ENCODE results near the gene CNTNAP5.

The CNTNAP5 gene

DNA sequence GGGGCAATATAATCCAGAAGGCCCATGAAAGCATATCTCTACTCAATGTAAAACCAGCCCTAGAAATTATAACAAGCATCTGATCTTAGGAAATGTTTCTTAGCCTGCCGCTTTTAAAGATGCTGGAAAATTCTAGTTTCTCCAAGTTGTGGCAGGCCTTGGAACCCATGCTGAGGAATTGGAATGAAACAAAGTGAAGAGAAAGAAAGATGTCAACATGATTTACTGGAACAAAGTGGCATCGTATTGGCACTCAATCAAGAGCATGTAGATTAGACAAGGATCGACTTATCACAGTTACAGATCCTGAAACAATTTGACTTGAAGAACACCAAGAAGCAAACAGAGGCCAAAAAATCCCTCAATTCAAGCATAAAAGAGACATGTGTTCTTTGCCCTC is 28.7 kb downstream of the CNTNAP5 start:
- in situ Hi-C loops (cut with MboI; ENCODE audit: low sequenced_read_pairs): no loop called here

DNA sequence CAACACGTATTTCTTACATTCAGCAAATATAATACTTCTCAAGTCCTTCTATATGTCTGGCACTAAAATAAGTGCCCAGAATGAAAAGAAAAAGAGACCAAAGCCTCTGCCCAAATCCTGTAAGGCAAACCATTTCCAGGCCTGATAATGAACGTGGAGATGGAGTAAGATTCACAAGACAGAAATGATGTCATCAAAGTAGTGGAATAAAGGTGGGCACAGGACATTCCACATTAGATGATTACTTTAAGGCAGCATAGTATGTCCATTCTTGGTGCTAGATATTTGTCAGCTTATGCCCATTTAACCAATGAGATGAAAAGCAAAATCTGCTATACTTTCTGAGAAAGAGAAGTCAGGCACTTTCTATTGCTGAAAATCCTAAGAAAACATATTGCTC is 38.5 kb downstream of the CNTNAP5 start:
- in situ Hi-C loops (cut with MboI; ENCODE audit: low sequenced_read_pairs): no loop called here

DNA sequence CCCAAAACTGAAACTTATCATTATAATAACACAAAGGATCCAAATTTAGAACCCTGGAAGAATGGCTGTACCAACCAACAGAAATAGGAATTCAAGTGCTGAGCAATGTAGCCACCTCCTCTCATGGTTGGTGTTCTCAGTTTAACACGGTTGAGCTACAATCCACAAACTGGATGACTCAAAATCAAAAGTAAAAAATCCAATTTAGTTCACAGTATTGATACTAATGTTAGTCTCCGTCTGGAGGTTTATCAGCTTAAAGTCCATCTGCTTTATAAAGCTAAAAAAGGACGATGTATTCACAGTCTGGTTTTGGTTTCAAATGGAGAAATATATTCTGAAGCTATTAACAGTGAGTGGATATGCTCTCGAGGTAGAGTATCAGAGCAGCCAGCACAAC is 40.5 kb downstream of the CNTNAP5 start:
- in situ Hi-C loops (cut with MboI; ENCODE audit: low sequenced_read_pairs): no loop called here

DNA sequence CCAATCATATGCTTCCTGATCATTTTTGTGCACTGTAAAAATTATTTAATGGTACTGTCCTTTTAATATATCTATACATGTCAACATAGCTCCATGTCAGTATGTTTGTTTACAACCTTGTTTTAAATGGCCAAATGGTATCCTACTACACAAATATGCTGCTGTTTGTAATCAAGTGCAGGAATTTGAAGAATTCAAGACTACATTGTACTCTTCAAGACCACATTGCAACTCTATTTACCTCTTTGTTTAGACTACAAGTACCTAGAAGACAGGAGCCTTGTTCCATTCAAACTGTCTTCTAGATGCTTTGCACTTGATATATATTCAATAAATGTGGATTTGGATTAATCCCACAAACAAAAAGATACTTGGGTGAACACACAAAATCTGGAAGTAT is 41.7 kb downstream of the CNTNAP5 start:
- in situ Hi-C loops (cut with MboI; ENCODE audit: low sequenced_read_pairs): no loop called here

DNA sequence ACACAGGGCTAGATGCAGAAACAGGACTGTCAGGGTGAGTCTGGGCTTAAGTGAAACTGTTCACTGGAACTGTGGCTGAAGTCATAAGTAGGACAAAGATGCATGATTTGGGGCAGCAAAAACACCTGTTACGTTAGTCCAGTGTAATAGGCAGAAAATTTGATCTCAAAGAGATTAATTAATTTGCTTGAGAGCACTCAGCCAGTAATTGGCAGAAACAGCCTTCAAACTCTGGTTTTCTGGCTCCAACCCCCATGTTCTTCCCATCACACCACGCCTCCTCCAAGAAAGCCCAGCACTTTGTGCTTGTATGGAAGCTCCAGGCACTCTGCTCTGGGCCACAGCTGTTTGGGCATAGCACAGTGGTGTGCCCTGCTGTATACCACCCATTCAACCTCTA is 54.0 kb downstream of the CNTNAP5 start:
- in situ Hi-C loops (cut with MboI; ENCODE audit: low sequenced_read_pairs): no loop called here

DNA sequence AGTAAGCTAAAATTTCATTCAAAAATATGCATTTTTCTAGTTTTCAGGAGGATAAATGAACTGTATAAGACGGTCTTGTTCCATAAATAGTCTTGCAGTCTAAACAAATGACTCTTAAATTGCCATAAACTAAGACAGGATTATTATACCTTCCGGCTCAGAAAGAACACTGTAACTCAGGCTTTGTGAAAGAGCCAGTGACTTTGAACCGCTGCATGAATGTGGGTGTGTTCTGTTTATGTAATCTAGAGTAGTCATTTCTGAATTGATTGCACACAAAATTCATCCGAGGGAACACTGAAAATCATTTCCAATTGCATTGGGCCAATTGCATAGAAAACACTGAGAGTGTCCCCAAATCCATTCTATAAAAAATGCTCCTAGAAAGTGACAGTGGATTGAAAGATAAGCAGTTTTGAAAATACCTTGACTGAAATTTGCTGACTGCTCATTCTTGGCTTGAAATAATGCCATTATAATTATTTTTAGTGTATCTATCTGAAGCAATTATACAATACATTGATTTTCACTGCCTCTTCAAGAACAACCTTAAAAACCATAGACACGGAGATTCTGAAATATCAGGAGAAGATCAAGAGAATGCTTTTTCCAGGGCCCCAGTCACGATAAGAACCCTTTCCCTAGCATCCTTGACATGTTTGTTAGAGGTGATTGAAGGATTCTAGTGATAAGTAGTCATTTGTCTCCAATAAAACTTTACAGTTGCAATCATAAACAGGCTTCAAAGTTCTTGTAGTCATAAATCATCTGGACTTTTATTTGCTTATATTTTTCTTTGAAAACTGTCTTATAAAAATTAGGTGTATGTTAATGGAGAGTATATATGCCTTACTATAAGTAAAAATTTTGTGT is 55.4 kb downstream of the CNTNAP5 start:
- in situ Hi-C loops (cut with MboI; ENCODE audit: low sequenced_read_pairs): no loop called here

DNA sequence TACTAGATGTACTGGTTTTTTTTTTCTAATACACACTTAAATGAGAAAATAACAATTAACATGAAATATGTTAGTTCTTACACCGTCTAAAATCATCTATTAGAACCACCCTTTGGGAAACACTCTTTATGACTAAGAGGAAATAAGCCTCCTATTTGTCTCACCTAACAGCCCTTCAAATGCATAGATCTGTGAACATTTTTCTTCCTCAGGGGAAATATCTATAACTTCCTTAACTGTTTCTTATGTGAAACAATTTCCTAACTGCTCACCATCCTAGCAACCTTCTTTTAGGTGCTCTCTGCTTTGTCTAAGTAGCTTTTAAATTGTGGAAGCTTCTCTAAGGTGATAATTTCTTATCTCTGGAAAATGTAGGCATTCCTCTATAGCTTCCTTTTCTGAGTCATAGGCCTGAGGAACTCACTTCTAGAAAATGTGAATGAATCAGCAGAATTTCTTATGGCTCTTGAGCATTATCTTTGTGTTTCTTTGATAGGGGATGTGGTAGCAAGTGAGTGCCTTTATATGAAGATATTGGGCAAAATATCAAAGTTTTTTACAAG is 56.1 kb downstream of the CNTNAP5 start:
- in situ Hi-C loops (cut with MboI; ENCODE audit: low sequenced_read_pairs): no loop called here

DNA sequence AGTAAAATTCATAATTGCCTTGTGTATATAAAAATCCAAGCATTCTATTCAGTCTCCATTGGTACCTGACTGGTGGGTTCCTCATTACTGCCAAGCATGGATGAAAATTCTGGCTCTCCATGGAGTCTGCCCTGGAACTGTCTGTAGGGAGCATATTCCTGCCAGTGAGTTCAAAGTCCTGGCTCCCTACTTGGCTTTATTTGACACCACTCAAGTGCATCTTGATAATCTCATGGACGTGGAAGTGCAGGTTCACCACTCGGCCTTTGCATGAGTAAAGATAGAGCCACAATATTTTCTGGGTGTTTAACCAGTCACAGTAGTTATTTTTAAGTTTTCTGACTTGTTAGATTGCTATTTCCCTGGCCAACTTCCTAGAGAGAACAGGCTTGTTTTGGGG is 63.5 kb downstream of the CNTNAP5 start:
- in situ Hi-C loops (cut with MboI; ENCODE audit: low sequenced_read_pairs): no loop called here

DNA sequence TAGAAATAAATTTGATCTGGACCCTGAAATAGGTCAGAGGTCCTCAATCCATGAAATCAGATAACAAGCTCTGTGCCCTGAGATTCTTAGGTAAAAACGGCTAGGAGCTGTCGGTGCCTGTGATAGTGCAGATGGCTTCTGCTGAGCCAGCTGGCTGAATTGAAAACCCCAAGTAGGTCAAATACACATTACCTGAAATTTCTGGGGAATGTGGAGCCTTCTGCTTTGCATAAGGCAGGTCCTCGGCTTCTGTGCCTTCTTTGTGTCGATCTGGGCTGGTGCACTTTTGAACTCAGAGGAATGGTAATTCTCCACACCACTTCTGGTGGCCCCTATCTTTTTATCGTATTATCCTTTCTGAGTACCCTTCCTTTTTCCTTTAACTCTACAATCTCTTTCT is 66.6 kb downstream of the CNTNAP5 start:
- in situ Hi-C loops (cut with MboI; ENCODE audit: low sequenced_read_pairs): no loop called here

DNA sequence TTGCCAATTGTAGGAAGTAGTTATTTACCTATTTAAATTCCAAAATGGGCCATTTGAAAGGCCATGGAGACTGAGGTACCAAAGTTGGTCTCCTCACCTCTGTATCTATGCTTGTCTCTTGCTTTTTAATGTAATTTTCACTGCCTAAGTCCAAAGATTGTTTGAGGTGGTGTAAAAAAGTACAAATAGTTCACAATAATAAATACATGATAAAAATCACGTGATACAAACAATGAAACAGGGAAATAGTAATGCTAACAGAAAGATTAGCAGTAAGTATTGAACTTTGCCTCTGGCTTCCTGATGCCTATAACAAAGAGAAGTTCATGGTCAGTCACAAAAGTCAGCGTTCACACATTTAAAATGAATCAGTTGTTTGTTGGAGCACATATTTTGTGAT is 67.6 kb downstream of the CNTNAP5 start:
- in situ Hi-C loops (cut with MboI; ENCODE audit: low sequenced_read_pairs): no loop called here

DNA sequence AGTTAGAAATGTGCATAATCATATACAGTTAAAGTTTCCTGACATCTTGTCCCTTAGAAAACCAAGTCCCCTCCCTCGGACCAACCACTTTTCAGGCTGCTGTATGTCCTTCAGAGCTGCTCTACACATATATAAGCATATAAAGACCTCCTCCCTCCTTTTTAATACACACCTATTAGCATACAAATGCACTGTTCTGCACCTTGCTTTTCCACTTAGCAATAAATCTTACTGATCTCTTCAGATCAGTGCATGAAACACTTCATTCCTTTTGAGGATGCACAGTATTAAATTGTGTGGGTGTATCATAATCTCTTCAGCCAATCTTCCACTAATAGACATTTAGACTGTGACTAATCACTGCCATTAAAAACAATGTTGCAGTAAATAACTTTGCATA is 79.8 kb downstream of the CNTNAP5 start:
- in situ Hi-C loops (cut with MboI; ENCODE audit: low sequenced_read_pairs): no loop called here

DNA sequence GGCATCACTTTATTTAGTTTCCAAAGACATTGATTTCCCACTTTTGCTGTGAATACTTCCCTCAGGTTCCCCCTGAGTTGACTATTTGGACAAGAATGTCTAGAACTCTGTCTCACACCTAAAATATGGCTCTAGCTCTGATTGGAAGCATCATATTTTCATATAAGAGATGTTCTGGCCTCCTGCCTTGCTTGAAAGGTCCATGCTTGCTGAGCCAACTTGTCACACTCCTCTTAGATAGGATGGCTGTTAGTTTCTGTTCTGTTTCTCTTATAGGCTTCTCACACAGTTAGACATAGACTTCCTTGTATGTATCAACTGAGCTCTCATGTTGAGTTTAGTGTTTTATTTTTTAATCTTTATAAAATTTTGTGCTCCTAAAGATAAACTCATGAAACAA is 87.1 kb downstream of the CNTNAP5 start:
- in situ Hi-C loops (cut with MboI; ENCODE audit: low sequenced_read_pairs): no loop called here

DNA sequence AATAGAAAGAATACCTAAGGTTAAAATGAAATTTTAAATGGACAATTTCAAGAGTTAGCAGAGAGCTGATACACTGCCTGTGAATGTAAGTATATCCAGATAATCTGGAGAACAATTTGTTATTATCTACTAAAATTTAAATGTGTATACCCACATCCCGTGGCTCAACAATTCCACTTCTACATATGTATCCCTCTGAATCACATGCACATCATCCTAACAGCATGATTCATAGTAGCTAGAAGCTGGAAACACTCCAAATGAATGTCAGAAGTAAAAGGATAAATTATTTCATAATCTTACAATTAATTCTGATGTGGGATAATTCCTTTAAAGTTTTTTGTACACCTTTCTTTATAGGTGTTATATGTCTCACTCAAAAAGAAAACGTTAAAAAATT is 87.9 kb downstream of the CNTNAP5 start:
- in situ Hi-C loops (cut with MboI; ENCODE audit: low sequenced_read_pairs): no loop called here

DNA sequence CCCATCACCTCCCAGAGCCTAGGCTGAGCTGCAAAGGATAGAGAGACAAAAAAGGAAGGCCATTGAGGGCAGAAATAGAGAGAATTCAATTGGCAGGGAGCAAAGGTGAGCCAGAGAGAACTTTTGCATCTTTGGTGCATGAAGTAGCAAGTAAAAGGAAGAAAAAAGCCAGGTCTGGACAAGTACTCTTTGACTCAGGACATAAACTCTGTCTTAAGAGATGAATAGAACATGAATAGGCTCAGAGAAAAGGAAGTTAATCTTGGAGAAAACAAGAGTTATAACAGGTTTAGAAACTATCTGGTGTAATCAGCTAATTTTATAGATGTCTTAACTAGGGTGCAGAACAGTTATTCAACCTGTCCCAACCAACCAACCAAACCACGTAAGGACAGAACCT is 95.2 kb downstream of the CNTNAP5 start:
- in situ Hi-C loops (cut with MboI; ENCODE audit: low sequenced_read_pairs): no loop called here

DNA sequence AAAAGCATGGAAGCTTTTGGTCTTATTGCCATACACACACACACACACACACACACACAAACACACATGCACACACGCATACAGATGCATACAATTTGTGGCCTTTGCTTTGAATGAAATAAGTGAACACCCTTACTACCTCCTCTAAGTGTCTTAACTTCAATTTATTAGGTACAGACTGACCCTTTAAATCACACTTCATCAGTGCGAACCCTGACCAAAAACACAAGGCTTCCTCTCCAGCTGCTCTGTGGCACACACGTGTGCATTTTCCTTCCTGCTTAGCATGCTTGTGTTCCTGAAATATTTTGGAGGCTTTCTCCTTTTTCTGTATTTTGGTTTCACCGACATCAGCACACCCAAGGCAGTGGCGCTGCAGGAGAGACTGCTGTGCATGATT is 96.0 kb downstream of the CNTNAP5 start:
- in situ Hi-C loops (cut with MboI; ENCODE audit: low sequenced_read_pairs): no loop called here

DNA sequence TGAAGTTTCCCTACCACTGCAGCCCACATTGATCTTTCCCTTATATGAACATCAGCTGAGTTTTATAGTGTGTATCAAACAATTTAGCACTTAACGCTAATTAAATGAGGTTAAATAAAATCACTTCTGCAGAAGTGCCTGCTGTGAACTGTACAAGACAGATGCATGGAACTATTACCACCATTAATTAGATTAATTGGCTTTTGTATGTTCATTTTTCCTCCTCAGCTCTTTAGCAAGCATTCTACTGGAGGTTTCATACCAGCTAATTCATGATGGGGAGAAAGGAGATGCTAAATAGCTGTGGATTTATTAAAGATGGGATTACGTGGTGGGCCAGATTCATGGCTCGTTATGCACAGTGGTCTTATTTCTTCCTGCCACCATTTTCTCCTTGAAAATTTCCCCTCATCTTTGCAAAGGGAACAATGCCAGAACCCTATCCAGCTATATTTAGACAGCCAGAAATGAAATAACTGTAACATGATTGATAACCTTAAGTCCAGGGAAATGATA is 96.7 kb downstream of the CNTNAP5 start:
- in situ Hi-C loops (cut with MboI; ENCODE audit: low sequenced_read_pairs): no loop called here

DNA sequence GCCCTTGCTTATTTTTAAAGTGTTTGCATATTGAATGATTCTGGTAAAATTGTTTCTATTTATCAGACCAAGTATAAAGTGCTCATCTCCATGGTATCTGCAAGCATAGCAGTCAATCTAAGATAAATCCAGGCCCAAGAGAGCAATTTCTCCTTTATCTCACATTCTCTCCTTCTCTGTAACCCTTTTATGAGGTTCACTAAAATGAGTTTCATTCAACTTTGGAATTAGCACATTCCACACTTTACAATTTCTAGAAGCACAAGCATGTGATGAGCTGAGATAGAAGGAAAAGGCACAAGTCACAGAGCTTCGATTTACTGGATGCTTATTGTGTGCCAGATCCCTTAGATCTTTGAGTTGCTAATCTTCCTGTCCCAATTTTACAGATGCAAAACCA is 97.3 kb downstream of the CNTNAP5 start:
- in situ Hi-C loops (cut with MboI; ENCODE audit: low sequenced_read_pairs): no loop called here

DNA sequence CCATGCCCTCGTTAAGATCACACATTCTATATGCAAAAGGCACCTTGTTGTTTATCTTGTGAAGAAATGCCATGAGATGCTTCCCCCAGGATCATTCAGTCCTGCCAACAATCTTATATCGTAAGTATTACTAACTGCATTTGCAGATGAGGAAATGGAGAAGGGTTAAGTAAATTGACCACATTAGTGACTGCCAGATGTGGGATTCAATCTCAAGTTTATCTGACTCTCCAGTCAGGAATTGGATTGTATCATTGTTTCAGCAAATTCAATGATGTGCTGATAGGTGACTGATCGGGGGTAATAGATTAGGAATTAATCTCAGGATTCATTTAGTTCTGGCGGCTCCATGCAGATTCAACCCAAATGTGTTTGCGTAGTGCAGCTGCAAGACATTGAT is 106.2 kb downstream of the CNTNAP5 start:
- in situ Hi-C loops (cut with MboI; ENCODE audit: low sequenced_read_pairs): no loop called here

DNA sequence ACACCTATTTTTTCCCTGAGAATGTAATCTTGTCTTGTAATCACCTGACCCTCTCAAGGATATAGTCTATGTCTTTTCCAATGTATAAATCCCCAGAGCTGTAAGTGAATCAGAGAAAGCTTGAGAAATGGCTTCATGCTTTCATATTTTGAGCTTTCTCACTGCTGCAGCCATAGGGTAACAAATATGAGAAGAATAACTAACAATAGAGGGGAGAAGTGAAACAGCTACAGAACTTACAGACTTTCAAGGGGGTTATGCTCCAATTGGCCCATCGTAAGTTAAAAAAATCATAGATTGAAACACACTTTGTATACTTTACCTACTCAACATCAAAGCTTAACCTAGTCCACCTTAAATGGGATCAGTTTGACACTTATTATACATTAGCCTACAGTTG is 111.0 kb downstream of the CNTNAP5 start:
- in situ Hi-C loops (cut with MboI; ENCODE audit: low sequenced_read_pairs): no loop called here

DNA sequence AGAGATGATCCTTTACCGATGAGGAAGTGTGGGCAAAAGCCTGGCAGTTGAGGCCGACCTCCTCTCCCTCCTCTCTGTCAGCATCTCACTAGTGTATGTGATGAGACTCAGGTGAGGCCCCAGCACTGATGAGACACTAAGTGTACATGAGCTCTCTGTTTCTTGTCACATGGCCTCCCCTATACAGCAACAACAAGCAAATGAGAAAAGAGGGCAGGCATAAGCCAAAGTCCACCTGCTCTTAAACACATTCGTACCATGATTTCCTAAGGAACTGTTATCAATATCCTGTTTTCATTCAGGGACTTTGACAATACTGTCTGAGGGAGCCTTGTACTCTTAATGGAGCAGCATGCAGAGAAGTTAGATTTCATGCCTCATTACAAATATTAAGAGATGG is 113.0 kb downstream of the CNTNAP5 start:
- in situ Hi-C loops (cut with MboI; ENCODE audit: low sequenced_read_pairs): no loop called here

DNA sequence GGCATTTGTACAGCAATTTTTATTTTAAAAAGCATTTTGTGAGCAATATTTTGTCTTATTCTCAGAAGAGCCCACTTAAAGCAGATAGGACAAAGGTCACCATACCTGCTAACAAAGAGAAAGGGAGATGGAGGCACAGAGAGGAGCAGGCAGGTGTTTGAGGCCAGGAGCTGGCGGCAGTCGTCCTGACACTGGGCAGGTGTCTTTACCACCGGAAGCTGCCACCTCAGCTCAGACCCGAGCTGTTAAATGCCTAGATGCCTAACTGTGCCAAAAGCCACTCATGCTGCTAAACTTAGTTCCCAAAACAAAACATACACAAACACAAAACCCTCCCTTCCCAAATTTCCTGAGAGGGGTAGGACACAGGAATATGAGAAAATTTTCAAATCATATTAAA is 120.9 kb downstream of the CNTNAP5 start:
- in situ Hi-C loops (cut with MboI; ENCODE audit: low sequenced_read_pairs): no loop called here

DNA sequence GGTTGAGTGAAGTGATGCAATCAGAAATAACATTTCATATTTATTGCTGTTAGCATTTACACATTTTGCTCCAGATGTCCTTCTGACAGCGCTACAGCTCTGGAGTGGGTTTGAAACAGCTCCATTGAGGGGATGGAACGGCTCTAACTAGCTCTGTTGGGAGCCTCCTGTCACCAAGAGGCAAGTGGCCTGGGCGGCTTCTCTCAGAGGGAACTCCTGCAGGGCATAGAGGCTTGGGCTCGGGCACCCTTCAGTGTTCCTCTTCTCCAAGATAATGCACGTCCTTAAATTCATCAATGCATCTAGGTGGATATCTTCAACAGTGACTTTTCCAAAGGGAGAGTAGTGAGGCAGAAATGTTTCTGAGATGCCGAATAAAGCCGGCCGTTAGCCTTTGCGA is 122.5 kb downstream of the CNTNAP5 start:
- in situ Hi-C loops (cut with MboI; ENCODE audit: low sequenced_read_pairs): no loop called here

DNA sequence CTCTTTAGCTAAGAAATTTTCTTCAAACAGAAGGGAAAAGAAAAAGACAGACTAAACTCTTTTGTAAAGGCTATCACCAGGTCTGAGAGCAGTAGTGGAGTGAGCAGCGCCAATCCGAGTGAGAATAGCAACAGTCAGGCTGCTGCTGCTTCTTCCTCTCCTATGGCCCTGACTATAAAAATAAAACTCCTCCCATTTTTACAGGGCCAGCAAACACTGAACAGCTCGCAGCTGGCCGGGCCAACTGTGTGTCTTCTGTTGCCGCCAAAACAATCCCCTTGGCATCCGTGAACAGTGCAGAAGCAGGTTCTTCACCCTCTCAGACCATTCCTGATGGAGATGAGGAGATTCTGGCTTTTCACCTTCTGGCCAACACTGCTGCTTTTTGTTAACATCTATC is 124.5 kb downstream of the CNTNAP5 start:
- in situ Hi-C loops (cut with MboI; ENCODE audit: low sequenced_read_pairs): no loop called here

All from HL-60/S4 treated with retinoic acid at 250 ng/mL for 4 days and 3 days (cell line).